AG20443 (cell line): ENCODE measurements around the gene DLGAP4.
A peak's percentile ranks its signal among the peaks of the same experiment; 100 is the strongest.

ENCODE experiments used
- DNase-seq: peaks from one replicate; pipeline ENCODE4 v3.0.0; 2012; ENCODE audit warnings: low spot score, mixed read lengths

Gene DLGAP4

DNA sequence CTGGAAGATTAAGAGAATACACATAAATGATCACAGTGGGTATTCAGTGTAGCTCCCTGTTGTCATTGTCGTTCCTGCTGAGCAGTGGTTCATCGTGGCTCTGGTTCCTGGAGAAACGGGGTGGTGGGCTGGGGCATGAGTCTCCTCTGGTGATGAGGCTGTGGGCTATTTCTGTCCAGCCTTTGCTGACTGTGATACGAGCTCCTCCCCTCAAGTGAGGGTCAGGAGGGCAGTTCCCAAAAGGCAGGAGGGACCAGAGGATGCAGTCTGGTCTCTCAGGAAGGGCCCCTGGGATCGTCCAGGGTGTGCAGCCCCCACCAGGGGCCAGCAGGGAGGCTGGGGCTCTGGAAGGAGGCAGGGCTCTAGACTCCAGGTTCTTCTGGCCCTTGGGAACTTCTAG lies 31.1 kb upstream of the DLGAP4 start:
- DNase-seq: peak; percentile 3

DNA sequence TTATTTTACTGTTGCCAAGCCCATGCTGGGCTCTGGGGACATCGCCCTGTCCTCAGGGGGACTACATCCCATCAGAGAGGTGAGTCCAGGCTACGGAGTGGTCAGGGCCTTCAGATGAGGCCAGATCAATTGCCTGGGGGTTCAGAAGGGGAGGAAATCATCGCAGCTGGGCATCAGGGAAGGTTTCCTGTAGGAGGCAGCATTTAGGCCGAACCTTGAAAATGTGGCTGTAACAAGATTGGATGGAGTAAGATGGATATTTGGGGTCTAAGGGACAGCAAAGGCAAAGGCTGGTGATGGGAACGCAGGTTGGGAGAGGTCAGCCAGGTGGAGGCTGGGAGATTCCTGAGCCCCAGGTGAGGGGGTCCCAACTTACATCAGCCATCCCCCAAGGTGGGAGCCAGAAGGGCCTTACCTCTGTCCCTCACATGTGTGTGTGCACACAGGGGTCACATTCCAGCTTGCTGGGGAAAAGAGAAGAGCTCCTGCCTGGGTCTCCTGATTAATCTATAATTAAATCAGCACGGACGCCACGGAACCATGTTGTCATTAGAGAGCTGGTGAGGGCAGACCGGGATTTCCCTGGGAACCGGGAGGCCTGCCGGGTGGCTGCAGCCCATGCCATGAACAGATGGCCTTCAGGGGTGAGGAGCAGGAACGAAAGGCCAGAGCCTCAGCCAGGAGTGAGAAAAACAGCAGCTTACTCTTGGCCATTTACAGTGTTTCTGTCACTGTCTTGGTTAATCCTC lies 30.5 kb upstream of the DLGAP4 start:
- no peak for DNase-seq

DNA sequence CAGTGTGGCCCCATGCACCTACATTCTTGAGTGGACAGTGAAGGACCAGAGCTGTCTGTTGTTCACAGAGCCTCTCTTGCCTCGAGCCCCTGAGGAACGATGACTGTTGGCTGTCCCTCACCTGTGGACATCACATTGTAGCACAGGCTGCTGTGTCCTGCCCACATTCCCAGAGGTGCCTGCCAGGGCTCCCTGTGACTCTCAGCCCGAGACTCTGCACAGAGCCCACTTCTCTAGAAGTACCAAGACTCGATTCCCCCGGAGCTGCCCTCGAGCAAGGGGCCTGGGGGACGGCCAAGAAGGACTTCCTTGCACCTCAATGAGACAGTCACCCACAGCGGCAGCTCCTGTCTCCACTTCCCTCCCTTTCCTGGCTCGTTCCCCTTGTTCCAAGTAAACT lies 28.6 kb upstream of the DLGAP4 start:
- peak; percentile 7 for DNase-seq

DNA sequence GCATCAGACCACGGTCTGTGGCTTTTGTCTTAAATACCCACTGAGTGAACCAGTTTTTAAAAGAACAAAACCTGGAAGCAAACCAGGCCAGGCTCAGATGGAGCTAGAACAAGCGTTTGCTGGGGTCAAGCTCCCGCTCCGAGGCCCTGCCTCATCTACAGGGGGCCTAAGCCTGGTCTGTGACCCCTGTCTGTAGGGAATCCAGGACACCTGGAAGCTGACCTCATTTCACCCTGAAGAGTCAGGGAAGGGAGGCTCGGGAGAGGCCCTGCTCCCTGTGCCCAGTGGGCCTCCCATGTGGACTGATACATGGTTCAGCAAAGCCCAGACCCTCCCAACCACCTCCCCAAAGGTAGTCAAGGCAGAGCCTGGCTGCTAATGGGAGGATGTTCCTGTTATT lies 26.8 kb upstream of the DLGAP4 start:
- no peak for DNase-seq

DNA sequence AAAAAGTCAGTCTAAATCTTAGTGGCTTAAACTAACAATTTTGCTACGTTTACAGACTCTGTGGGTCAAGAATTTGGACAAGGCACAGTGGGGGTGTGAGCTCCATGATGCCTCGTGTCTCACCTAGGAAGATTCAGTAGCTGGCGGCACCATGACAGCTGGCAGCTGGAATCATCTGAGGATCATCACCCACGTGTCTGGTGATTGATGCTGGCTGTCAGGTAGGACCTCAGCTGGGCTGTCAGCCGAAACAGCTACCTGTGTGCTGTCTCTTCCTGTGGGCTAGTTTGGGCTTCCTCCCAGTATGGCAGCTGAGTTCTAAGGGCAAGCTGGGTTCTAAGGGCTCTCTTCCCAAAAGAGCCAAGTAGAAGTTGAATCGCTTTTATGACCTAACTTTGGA lies 26.4 kb upstream of the DLGAP4 start:
- DNase-seq: no peak

DNA sequence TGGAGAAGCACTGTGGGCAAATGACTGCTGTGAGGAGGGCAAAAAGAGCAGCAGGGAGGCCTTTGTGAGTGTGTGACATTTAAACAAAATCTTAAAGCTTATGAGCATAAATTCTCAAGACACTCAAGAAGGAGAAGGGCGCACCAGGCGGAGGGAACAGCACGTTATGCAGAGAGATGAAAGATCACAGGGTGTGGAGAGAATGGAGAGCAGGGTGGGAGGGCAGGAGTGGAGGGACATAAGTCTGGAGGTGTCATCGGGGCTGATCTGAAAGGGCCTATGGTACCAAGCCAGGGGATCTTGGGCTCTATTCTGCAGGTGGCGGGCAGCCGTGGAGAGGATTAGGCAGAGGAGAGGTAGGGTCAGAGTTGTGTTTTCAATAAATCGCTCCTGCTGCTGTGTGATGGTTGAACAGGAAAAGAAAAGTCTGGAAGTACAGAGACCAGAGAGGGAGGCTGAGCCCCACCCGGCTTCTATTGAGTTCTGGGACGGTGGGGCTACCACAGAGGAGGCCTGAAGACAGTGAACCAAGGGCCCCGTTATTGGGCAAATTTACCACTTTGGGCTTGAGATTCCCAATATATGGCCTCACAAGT lies 24.3 kb upstream of the DLGAP4 start:
- no peak for DNase-seq

DNA sequence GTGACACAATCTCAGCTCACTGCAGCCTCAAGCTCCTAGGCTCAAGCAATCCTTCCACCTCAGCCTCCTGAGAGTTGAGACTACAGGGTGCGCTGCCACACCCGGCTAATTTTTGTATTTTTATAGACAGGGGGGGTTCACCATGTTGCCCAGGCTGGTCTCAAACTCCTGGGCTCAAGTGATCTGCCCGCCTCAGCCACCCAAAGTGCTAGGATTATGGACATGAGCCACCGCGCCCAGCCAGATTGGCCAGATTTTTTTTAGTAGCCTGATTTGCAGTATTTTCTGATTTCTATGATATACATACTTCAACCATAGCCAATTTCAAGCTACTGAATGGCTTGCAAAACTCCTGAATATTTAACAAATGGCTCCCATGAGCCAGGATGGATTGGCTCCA lies 21.4 kb upstream of the DLGAP4 start:
- no peak for DNase-seq

DNA sequence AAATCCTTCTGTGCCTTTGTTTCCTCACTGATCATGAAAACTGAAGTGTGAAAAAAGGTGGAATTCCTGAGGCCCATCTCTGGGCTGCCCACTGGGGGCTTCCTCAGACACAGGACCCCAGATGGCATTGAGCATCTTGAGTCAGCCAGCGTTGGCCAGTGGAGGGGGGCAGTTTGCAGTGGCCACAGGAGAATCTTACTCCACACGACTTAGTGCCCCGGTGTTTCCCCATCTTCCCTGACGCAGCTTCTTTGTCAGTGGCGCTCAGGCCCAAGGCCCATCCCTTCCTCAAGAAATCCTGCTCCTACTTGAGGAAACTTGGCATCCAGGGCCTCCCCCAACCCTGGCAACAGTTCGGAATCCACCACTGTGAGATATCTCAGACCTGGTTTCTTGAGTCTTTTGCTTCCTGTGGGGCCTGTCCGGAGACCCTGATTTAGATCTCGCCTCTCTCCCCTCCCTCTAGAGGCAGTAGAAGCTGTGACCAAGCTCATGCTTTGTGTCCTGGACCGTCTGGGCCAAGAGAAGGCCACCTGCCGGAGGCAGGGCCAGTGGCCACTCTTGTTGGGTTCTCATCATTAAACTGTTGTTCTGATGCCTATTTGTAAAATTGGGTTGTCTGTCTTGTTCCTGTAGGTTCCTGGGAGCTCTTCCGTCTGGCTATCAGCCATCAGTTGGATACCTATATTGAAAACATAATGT lies 20.2 kb upstream of the DLGAP4 start:
- DNase-seq: no peak

DNA sequence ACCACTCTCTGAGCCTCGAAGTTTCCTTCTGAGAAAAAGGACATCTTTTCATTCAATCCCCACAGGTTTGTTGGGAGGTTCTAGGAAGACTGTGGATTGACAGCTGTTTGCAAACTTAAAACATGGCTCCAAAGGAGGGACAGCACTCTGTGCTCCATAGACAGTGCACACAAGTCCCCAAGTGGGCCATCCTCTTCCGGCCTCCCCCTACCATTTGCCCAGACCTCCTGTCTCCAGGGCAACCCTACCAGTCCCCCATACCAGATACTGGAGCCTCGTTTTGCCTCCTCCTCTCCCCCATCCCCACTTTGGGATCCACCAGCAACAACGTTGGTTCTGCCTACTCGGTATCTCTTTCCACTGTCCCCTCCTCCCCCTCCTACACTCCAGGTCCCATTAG lies 8.5 kb upstream of the DLGAP4 start:
- DNase-seq: no peak

DNA sequence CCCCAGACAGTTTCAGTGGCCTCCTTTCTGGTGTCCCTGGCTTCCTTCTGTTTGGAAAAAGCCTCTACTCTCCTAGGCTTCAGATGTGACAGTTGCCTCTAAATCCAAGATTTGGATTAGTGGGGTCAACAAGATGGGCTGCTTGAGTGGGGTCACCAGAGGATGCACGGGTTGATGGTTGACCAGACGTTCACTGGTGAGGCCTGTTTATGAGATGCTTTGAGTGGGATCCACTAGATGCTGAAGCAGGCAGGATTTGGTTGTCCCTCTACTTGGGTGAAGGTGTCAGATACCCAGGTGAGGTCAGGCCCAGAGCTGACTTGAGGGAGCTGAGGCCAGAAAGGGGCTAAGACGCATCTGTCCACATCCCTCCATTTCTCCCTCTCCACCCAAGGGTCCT lies 8.1 kb upstream of the DLGAP4 start:
- no peak for DNase-seq

DNA sequence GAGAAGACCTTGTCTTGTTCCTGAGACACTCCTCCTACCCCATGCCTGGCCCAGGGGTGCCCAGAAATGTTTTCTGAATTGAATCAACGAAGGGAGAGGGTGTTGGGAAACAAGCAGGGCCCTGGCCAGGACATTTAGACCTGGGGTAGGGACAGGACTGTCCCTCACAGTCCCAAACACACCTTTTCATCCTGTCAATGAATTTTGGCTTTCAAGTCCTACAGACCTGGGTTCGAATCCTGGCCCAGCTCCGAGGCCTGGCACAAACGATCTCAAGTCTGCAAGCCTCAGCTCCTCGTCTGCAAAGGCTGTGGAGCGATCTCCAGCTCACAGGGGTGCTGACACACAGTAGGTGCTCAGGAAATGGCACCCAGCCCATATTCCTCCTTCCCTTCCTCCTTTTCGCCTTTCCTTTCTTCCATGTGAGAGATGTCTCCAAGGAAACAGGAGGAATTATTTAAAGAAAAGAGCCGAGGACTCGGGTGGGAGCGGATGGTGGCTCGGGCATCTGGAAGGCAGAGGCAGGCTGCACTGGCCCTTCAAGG lies 7.3 kb upstream of the DLGAP4 start:
- no peak for DNase-seq

DNA sequence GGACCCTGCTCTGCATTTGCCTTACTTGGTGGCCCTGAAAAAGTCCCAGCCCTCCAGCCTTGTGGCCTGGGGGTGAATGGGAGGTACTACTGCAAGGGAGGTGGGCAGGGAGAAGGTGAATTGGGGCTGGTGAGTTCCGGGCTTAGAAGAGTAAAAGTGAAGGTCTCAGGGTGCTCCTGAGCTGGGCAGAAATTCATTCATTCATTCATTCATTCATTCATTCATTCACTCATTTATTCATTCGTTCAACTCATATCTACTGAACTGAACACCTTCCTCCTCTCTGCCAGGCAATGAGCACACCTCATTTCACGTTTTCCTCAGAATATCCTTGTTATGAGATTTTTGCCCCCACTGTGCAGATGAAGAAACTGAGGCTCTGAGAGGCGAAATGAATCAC lies 6.7 kb upstream of the DLGAP4 start:
- no peak for DNase-seq

DNA sequence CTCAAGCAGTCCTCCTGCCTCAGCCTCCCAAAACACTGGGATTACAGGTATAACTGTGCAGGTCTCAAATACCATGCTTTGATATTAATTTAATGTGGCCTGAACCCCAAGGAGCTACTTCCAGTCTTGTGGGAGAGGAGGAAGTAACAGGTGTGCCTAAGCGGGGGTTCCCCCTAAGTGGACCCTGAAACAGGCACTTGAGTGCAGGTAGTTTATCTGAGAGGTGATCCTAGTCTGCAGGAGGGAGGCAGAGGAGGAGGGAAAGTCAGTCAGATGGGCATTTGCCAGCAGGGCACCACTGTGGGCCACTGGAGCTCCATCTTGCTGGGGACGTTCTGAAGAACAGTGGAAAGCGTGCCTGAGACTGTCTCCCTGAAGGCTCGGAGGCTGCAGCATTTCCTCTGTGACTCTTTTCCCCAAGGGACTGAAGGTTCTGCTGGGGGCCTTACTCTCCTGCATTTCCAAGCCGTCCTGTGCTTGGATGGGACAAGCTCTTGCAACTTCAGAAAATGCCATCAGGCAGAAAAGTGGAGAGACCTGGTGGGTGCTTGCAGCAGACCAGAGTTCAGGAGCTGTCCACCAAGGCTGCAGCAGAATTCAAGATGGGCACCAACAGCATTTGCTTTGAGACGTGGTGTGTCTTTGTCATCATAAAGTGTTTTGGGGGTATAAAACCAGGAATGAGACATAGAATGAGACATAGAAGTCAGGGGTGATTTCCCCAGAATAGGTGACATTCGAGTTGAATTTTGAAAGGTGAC lies 4.6 kb upstream of the DLGAP4 start:
- DNase-seq: no peak

DNA sequence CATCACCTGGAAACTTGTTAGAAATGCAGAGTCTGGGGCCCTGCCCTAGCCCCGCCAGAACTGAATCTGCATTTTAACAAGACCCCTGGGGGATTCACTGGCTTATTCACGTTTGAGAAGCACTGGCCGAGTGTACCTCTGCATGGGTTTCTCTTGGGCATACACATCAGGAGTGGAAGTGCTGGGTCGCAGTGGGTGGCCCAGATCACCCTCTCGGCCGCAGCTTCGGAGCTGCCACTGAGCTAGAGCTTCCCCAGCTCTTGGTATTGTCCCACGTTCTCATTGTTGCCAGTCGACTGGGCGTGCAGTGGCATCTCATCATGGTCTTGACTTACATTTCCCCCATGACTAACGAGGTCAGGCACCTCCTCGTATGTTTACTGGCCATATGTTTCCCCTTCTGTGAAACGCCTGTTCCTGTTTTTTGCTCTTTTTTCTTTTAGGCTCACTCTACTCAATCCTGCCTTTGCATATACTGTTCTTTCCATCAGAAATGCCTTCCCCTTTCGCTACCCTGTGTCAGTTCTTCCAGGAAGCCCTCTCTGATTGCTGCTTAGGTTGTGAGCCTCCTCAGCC lies 3.0 kb upstream of the DLGAP4 start:
- no peak for DNase-seq

DNA sequence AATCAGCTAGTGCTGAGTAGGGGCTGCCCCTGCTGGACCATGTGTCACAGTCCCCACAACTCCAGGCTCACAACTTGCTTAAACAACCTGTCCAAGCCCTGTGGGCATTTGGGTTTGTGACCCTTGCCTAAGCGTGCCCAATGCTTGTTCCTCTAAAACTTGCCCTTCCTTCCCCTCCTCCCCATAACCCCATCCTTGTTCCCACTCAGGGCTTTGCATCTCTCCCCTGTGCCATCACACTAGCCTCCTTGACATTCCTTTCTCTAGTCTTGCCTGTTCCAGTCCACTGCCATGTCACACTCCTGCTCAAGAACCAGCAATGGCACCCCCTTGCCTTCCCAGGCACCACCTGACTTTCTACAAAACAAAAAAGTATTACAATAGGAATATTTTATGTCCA lies 2.3 kb upstream of the DLGAP4 start:
- no peak for DNase-seq

DNA sequence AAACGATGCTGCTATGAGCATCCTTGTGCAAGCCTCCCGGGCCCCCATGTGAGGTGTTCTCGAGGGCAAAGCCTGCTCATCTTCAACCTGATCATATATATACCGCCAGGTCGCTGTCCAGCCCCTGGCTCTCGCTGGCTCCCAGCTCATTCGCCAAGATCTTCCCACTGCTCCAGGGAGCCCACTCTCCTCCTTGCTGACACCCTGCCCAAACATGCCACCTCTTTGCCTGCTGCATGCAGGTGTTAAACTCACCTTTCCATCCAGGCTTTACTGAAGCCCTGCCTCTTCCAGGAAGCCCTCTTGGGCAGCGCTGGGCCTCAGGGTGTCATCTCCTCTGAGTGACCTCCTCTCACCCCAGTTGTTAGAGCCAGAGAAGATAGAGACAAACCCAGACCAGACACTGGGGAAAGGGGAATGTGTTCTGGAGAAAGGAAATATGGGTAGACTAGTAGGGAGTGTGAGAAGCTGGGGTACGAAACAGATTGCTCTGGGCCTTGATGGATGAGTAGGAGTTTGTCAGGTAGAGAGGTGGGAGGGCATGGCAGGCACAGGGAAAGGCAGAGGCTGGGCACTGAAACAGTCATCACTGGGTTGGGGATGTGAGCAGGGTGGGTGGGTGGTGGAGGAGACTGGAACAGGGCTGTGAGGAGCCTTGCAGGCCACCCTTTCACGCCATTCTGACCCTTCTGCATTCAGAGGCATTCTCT lies 1.2 kb upstream of the DLGAP4 start:
- DNase-seq: no peak

DNA sequence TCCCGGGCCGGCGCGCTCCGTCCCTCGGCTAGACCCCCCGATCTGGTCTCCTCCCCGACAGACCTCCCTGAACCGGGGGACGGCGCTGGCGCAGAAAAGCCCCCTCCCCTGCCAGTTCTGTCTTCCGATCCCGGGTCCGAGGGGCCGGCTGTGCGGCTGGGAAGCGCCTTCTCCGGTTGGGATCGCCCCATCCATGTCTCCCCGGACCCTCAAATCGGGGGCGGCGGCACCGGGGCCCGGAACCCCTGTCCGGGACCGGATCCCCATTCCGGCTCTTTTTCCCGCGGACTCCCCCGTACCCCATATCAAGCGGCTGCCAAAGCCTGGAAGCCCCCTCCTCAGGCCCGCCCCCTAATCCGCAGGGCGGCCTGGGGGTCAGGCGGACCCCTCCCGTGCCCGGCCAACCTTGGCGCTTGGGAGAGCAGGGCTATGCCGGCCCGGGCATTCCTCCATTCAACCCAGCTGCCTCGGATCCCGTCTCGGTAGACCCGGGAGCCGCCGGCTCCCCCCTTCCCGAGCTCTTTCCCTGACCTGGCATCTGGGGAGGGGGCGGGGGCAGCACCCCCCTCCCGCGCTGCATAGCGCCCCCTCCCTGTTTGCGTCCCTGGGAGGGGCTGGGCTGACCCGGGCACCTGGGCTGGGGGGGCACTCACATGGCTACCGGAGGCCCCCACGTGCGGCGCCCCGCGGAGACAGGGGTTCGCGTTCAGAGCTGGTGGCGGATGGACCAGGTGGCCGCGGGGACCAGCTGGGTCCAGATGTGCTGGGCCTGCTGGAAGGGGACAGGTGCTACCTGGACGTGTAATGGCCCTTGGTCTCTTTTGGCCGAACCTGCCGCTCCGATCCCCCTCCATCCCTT lies 643 bp downstream of the DLGAP4 start:
- no peak for DNase-seq

DNA sequence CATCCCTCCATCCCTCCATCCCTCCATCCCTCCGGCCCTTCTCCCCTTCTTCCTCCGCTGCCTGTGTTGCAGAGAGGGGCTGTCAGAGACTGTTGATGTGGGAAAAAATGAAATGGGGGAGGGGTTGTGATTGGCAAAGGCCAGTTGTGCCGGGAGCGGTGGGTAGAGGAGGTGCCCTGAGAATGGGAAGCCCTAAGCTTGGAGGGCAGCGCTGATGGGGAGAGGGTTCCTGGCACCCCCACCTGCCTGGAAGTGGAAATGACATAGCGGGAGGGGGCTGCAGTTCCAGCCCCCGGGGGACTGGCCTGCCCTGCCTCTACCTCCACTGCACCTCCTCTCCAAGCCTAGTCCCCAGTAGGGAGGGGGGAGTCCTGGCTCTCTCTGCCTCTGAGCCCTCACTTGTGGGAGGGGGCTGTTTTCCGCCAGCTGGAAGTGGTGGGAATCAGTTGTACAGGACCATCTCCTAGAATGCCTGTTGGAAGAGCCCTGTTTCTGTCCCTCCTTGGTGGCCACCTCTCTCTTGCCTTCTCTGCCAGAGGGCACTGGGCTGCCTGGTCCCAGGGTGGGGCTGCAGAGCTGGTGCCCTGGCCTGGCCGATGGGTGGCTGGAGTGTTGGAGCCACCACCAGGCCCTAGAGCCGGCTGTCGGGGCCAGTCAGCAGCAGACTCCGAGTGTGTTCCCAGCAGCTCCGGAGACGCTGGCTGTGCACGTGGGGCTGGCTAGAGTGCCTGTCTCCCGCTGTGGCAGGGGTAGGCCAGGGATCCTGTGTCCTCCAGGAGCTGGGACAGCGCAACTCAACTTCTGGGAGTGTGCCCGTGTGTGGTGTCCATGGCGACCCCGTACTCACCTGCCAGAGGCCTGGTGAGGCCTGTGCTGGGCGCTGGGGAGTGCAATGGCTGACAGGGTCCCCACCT lies 1.5 kb downstream of the DLGAP4 start:
- DNase-seq: no peak

DNA sequence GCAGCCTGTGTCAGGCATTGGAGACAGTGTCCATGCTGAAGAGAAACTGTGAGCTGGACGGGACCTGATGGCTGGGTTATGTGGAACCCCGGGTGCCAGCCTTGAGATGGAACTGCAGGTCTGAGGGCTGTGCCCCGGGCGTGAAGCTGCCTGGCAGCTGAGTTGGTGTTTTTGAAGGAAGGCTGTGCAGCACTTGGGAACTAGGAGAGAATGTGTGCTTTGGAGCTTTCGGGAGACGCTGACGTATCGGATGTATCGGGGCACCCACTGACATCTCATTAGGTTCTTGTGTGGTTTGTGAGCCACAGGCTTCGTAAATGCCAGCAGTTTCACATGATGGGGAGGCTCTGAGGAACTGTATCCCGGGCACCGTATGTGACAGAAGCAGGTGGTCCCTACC lies 2.2 kb downstream of the DLGAP4 start:
- DNase-seq: no peak
